Muscle of leg (tissue), 11 donors: Measurements from ENCODE around the gene PDLIM3. TPM values are rescaled to one million over a fixed set of nuclear protein-coding genes. Genes with fewer than 3 reads are reported as not detected.

Source experiments
- DNase-seq: peaks from one replicate; pipeline ENCODE4 v3.0.0; 2013
- H3K27ac ChIP-seq: one replicate; pipeline ENCODE4 v1.5.1; 2013; ENCODE audit warnings: mild to moderate bottlenecking, low read length, control low read depth
- H3K27me3 ChIP-seq: one replicate; pipeline ENCODE4 v1.6.1; 2013; ENCODE audit warnings: low read length; ENCODE audit not compliant: control insufficient read depth, insufficient read depth
- H3K36me3 ChIP-seq: one replicate; pipeline ENCODE4 v1.6.1; 2013; ENCODE audit warnings: low read length; ENCODE audit not compliant: control insufficient read depth, insufficient read depth
- H3K4me1 ChIP-seq: one replicate; pipeline ENCODE4 v1.6.1; 2013; ENCODE audit warnings: low read length; ENCODE audit not compliant: control insufficient read depth, insufficient read depth
- H3K4me3 ChIP-seq: one replicate; pipeline ENCODE4 v1.5.1; 2013; ENCODE audit warnings: low read length, control low read depth
- H3K9me3 ChIP-seq: replicated peaks from 2 replicates; pipeline ENCODE4 v1.6.1; 2013; ENCODE audit warnings: low read depth, low read length; ENCODE audit not compliant: control insufficient read depth
- WGBS: methylation state at CpG from one replicate; pipeline ENCODE4 v1.1.5; 2013; ENCODE audit warnings: missing lambda C conversion rate; ENCODE audit not compliant: insufficient coverage; 5-methylcytosine and 5-hydroxymethylcytosine counted together
- polyA plus RNA-seq, 8 donors: library from polyadenylated mRNA; unstranded; fragments of 120-200 nt; gene quantifications; one replicate each; pipeline versions ENCODE4 v1.2.1 to v1.2.3, GENCODE V29; 2013; ENCODE audit warnings: inconsistent platforms in 1 of 8, low replicate concordance in 1 of 8; ENCODE audit not compliant: insufficient read length in 8 of 8, insufficient read depth in 1 of 8
- total RNA-seq: library from RNA; stranded (reverse); fragments of 120-200 nt; gene quantifications from one replicate; pipeline ENCODE4 v1.2.4, GENCODE V29; 2013

PDLIM3 gene
- total and polyA plus RNA-seq, 9 donors, result 306 to 541 (median 459) TPM

- DNase-seq, result no peak
- Histone ChIP-seq H3K36me3 (no peaks in the 10 kb centered on the region), H3K27ac (peak overlapping the region; percentile 42), H3K9me3 (no peaks in the 10 kb centered on the region), H3K4me1 (peaks cover 3% of the 10 kb centered on the region), H3K4me3 (no peak overlapping the region), H3K27me3 (no peaks in the 10 kb centered on the region)
- WGBS, result 57% methylated on average over 9 of the region's 15 CpGs
These were observed 55.1 kb downstream of the PDLIM3 start for GRCh38 chr4:185480016-185480732.

GRCh38 chr4:185479507-185479971 is 55.8 kb downstream of the PDLIM3 start:
- H3K27ac ChIP-seq, result peak overlapping the region; percentile 42

GRCh38 chr4:185473247-185473646 is 62.1 kb downstream of the PDLIM3 start:
- Histone ChIP-seq H3K27me3 (peaks cover 9% of the 10 kb centered on the region), H3K4me3 (no peak overlapping the region), H3K36me3 (no peaks in the 10 kb centered on the region), H3K9me3 (no peaks in the 10 kb centered on the region), H3K27ac (no peak overlapping the region), H3K4me1 (peaks cover 9% of the 10 kb centered on the region)
- 100% methylated on average over 6 of the region's 8 CpGs for WGBS
- no peak for DNase-seq

More at GRCh38 chr4:185479507-185479971, 55.8 kb downstream of the PDLIM3 start:
- H3K9me3 ChIP-seq, result no peaks in the 10 kb centered on the region
- no CpG with 5 or more reads among the region's 1 CpG for WGBS
- H3K4me1 ChIP-seq, result peaks cover 3% of the 10 kb centered on the region
- no peaks in the 10 kb centered on the region for H3K27me3 ChIP-seq
- H3K4me3 ChIP-seq, result no peak overlapping the region
- H3K36me3 ChIP-seq, result no peaks in the 10 kb centered on the region
- peak; percentile 61 for DNase-seq

GRCh38 chr4:185472103-185472542 is 63.2 kb downstream of the PDLIM3 start:
- peak overlapping the region; percentile 82 for H3K4me3 ChIP-seq
- H3K36me3 ChIP-seq, result no peaks in the 10 kb centered on the region
- no CpG with 5 or more reads among the region's 10 CpGs for WGBS
- no peak for DNase-seq
- H3K27ac ChIP-seq, result no peak overlapping the region
- peaks cover 9% of the 10 kb centered on the region for H3K27me3 ChIP-seq
- peaks cover 9% of the 10 kb centered on the region for H3K4me1 ChIP-seq
- no peaks in the 10 kb centered on the region for H3K9me3 ChIP-seq

DNA sequence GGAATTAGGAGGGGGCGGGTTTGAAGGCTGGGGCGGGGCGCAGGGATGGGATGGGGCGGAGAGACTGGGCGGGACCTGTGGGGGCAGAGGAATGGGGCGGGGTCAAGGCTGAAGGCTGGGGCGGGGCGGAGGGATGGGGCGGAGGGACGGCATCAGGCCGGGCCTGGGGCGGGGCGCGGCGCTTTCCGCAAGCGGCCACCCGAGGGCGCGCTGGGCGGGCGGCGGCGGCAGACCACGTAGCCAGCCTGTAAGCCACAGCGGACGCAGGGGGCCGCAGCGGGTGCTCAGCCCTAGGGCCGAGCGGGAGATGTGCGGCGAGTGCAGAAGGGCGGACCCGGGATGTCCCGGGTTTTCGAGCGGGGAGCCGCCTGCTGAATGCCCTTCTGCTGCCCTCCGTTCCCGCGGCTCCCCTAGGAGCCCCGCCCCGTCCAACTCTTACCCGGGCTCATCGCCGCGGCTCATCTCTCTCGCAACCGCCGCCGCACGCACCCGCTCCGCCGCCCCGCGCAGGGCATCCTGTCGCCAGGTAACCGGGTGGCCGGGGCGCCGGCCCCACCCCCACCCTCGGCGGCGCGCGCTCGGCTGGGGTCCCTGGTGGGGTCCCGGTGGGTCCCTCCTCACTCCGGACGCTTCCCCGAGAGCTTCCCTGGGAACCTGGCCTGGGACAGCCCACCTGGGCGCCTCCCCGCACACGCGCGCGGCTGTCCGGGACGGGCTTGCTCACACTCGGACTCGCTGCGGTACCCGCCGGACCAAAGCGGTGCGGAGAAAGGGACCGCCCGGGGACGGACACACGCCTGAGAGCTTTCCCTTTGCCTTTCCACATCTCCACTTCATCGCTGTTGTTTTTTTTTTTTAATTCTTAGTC is 63.8 kb downstream of the PDLIM3 start, which contains the start of gene CCDC110:
TSS of gene CCDC110 (minus strand) at position 499 of the 868 bp plus-strand sequence. CDS start at position 449, 50 bp downstream.
- H3K4me1 ChIP-seq, result peaks cover 9% of the 10 kb centered on the region
- WGBS, result under 1% methylated on average over 84 of the region's 93 CpGs

DNA sequence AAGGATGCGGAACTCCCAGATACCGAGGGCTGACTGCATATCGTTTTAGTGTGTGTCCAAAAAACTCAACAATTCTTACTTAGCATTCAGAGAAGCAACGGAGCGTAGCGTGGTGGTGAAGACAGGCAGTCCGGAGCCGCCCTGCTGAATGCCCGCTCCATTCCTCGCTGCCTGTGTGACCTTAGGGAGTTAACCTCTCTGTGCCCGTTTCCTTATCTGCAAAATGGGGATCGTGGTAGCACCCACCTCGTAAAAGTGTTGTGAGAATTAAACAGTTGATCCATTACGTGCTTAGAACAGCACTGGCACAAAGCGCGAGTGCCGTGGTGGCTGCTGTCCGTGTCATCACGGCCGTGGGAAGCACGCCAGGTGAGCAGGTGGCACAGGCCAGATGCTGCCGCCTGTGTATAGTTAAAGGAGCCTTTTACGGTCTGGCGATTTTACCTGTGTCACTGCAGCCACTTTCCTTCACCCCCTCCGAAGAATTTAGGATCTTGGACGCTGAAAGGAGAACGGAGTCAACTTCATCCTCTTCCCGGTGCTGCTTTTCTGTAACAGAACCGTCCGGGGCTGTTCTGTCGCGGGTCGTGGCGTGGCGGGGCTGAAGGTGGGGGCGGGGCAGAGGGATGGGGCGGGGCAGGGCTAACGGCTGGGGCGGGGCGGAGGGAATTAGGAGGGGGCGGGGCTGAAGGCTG is 64.7 kb downstream of the PDLIM3 start:
- Histone ChIP-seq H3K9me3 (no peaks in the 10 kb centered on the region), H3K4me1 (peaks cover 9% of the 10 kb centered on the region), H3K27me3 (peaks cover 9% of the 10 kb centered on the region), H3K27ac (peak overlapping the region; percentile 66), H3K4me3 (peak overlapping the region; percentile 61), H3K36me3 (no peaks in the 10 kb centered on the region)
- WGBS, result 1% methylated on average over 21 of the region's 41 CpGs
- peak; percentile 69 for DNase-seq

More for the DNA sequence above, 63.8 kb downstream of the PDLIM3 start, which contains the start of gene CCDC110:
- Histone ChIP-seq H3K36me3 (no peaks in the 10 kb centered on the region), H3K27ac (peak within 1 kb of the TSS; percentile 67), H3K4me3 (peak within 1 kb of the TSS; percentile 82), H3K9me3 (no peaks in the 10 kb centered on the region), H3K27me3 (peaks cover 9% of the 10 kb centered on the region)
- peak; percentile 95 for DNase-seq

GRCh38 chr4:185469580-185470154 is 65.6 kb downstream of the PDLIM3 start:
- Histone ChIP-seq H3K27me3 (peaks cover 9% of the 10 kb centered on the region), H3K4me1 (peaks cover 9% of the 10 kb centered on the region), H3K4me3 (no peak overlapping the region), H3K27ac (no peak overlapping the region), H3K36me3 (no peaks in the 10 kb centered on the region), H3K9me3 (no peaks in the 10 kb centered on the region)
- DNase-seq, result no peak
- 61% methylated on average over 5 of the region's 9 CpGs for WGBS

GRCh38 chr4:185468999-185469398 is 66.3 kb downstream of the PDLIM3 start:
- no peak for DNase-seq
- H3K4me1 ChIP-seq, result peaks cover 9% of the 10 kb centered on the region
- H3K9me3 ChIP-seq, result no peaks in the 10 kb centered on the region
- H3K27me3 ChIP-seq, result peaks cover 9% of the 10 kb centered on the region
- no peak overlapping the region for H3K4me3 ChIP-seq
- H3K36me3 ChIP-seq, result no peaks in the 10 kb centered on the region
- WGBS, result 73% methylated on average over 2 of the region's 2 CpGs
- no peak overlapping the region for H3K27ac ChIP-seq

DNA sequence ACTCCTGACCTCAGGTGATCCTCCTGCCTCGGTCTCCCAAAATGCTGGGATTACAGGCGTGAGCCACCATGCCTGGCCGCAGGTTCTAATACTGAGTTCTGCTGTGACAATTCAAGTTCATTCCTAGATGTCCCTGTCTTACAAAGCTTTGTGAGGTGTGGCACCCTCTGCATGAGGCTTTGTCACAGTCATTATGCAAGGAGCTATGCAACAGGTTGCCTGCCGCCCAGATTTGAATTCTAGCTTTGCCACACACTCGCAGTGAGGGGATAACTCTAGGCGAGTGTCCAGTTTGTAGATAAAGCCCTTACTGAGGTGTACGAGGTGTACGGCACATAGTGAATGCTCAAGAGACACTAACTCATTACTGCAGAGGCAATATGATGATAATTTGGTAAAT is 67.3 kb downstream of the PDLIM3 start:
- H3K36me3 ChIP-seq, result no peaks in the 10 kb centered on the region
- no peak overlapping the region for H3K27ac ChIP-seq
- WGBS, result 85% methylated on average over 6 of the region's 8 CpGs
- no peak for DNase-seq
- H3K27me3 ChIP-seq, result peaks cover 5% of the 10 kb centered on the region
- no peaks in the 10 kb centered on the region for H3K9me3 ChIP-seq
- no peak overlapping the region for H3K4me3 ChIP-seq
- H3K4me1 ChIP-seq, result peaks cover 9% of the 10 kb centered on the region
